Astrocyte (in vitro differentiated cells and primary cell): ENCODE measurements around the gene CELF3. TPM values are rescaled to one million over a fixed set of nuclear protein-coding genes. Genes with fewer than 3 reads are reported as not detected.

Experiments
- DNase-seq: peaks from one replicate; pipeline ENCODE4 v3.0.0-alpha.2; 2010; ENCODE audit warnings: low read depth
- FAIRE-seq: peaks from 2 replicates; lab custom pipeline; 2011; peaks lifted over from hg19 to GRCh38; lab: Jason Lieb, UNC
- H2AFZ ChIP-seq: 2 replicates; pipeline ENCODE4 v1.6.0; 2012; ENCODE audit warnings: low read depth, low read length, inconsistent platforms
- H3K27ac ChIP-seq: 2 replicates; pipeline ENCODE4 v1.5.1; 2011; ENCODE audit warnings: low read depth, low read length, inconsistent platforms
- H3K27me3 ChIP-seq: 2 replicates; pipeline ENCODE4 v1.6.0; 2011; ENCODE audit warnings: low read length, inconsistent platforms; ENCODE audit not compliant: insufficient read depth
- H3K36me3 ChIP-seq: 2 replicates; pipeline ENCODE4 v1.5.1; 2011; ENCODE audit warnings: low read length, inconsistent platforms; ENCODE audit not compliant: insufficient read depth
- H3K4me1 ChIP-seq: 2 replicates; pipeline ENCODE4 v1.5.1; 2011; ENCODE audit warnings: low read length, inconsistent platforms; ENCODE audit not compliant: insufficient read depth
- H3K4me2 ChIP-seq: 2 replicates; pipeline ENCODE4 v1.6.0; 2012; ENCODE audit warnings: low read length, inconsistent platforms
- H3K4me3 ChIP-seq: 2 replicates; pipeline ENCODE4 v1.5.1; 2011; ENCODE audit warnings: low read depth, mild to moderate bottlenecking, low read length, inconsistent platforms; ENCODE audit not compliant: insufficient read depth
- H3K79me2 ChIP-seq: 2 replicates; pipeline ENCODE4 v1.6.0; 2012; ENCODE audit warnings: mild to moderate bottlenecking, low read length, inconsistent platforms; ENCODE audit not compliant: insufficient read depth
- H3K9ac ChIP-seq: 2 replicates; pipeline ENCODE4 v1.6.0; 2012; ENCODE audit warnings: mild to moderate bottlenecking, low read length, inconsistent platforms
- H3K9me3 ChIP-seq: 2 replicates; pipeline ENCODE4 v1.5.1; 2012; ENCODE audit warnings: low read depth, mild to moderate bottlenecking, low read length, inconsistent platforms; ENCODE audit not compliant: insufficient read depth
- H4K20me1 ChIP-seq: 2 replicates; pipeline ENCODE4 v1.6.0; 2012; ENCODE audit warnings: low read length, inconsistent platforms; ENCODE audit not compliant: insufficient read depth
- H3K27ac Mint-ChIP-seq: one replicate; pipeline ENCODE4 v1.8.0; 2021; ENCODE audit warnings: mild to moderate bottlenecking, mixed read lengths; ENCODE audit not compliant: unreplicated experiment
- H3K27me3 Mint-ChIP-seq: one replicate; pipeline ENCODE4 v1.8.0; 2021; ENCODE audit warnings: low read depth, mixed read lengths; ENCODE audit not compliant: unreplicated experiment
- H3K36me3 Mint-ChIP-seq: one replicate; pipeline ENCODE4 v1.8.0; 2021; ENCODE audit warnings: low read depth, mixed read lengths; ENCODE audit not compliant: unreplicated experiment
- H3K4me1 Mint-ChIP-seq: one replicate; pipeline ENCODE4 v1.8.0; 2021; ENCODE audit warnings: low read depth, mixed read lengths; ENCODE audit not compliant: unreplicated experiment
- H3K4me3 Mint-ChIP-seq: one replicate; pipeline ENCODE4 v1.8.0; 2021; ENCODE audit warnings: mild to moderate bottlenecking, moderate library complexity, mixed read lengths; ENCODE audit not compliant: unreplicated experiment
- H3K9me3 Mint-ChIP-seq: one replicate; pipeline ENCODE4 v1.8.0; 2021; ENCODE audit warnings: mild to moderate bottlenecking, mixed read lengths; ENCODE audit not compliant: unreplicated experiment
- EZH2 ChIP-seq: IDR thresholded peaks from 2 replicates; pipeline ENCODE4 v1.6.1; 2012; ENCODE audit warnings: mild to moderate bottlenecking, low read length, inconsistent platforms; ENCODE audit not compliant: insufficient read depth
- total RNA-seq: library from RNA; stranded (reverse); gene quantifications from 2 replicates; pipeline ENCODE4 v1.2.1, GENCODE V29; 2021
- TF ChIP-seq, protein P1 (sequence below): IDR thresholded peaks from 2 replicates; pipeline ENCODE4 v1.5.1; 2011; ENCODE audit warnings: low read depth, mild to moderate bottlenecking, inconsistent platforms, low read length, moderate library complexity; ENCODE audit not compliant: insufficient read depth

CELF3 gene
- total RNA-seq, 1 donor from 2014 or later, result not detected

DNA sequence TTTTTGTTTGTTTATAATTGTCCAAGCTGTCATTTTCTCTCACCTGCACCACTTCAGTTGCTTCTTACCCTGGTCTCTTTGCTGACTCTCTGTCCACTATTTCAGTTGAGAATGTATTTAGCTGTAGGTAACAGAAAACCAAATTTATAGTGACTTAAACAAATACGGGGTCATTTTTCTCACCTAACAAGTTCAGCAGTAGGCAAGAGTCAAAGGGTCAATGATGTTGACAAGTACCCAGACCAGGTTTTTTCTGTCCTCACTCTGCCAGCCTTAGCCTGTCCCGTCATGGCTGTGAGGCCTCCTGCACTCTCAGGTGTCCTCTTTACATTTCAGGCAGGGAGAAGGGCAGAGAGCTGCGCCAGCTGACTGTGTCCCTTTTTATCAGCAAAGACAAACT is 16.5 kb upstream of the CELF3 start:
- Histone ChIP-seq H3K4me3 (no peak overlapping the region), H3K4me1 (no peaks in the 10 kb centered on the region), H3K27me3 (peaks cover 12% of the 10 kb centered on the region), H3K36me3 (no peaks in the 10 kb centered on the region), H3K27ac (no peak overlapping the region), H3K79me2 (no peaks in the 10 kb centered on the region), H3K9ac (no peak overlapping the region), H4K20me1 (no peaks in the 10 kb centered on the region), H3K9me3 (peaks cover 7% of the 10 kb centered on the region), H3K4me2 (no peak overlapping the region), H2AFZ (no peak overlapping the region)
- Mint-ChIP-seq H3K36me3 (peaks cover 3% of the 10 kb centered on the region), H3K27me3 (peaks cover 34% of the 10 kb centered on the region), H3K9me3 (peaks cover 4% of the 10 kb centered on the region), H3K4me1 (peaks cover 6% of the 10 kb centered on the region), H3K27ac (no peak overlapping the region), H3K4me3 (no peak overlapping the region)
- DNase-seq (no peak), FAIRE-seq (no peak)
- TF ChIP-seq, protein P1, sequence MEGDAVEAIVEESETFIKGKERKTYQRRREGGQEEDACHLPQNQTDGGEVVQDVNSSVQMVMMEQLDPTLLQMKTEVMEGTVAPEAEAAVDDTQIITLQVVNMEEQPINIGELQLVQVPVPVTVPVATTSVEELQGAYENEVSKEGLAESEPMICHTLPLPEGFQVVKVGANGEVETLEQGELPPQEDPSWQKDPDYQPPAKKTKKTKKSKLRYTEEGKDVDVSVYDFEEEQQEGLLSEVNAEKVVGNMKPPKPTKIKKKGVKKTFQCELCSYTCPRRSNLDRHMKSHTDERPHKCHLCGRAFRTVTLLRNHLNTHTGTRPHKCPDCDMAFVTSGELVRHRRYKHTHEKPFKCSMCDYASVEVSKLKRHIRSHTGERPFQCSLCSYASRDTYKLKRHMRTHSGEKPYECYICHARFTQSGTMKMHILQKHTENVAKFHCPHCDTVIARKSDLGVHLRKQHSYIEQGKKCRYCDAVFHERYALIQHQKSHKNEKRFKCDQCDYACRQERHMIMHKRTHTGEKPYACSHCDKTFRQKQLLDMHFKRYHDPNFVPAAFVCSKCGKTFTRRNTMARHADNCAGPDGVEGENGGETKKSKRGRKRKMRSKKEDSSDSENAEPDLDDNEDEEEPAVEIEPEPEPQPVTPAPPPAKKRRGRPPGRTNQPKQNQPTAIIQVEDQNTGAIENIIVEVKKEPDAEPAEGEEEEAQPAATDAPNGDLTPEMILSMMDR, result no peak
- no peak for TF ChIP-seq EZH2

GRCh38 chr1:151729966-151730291 is 13.3 kb upstream of the CELF3 start:
- H3K36me3 ChIP-seq, result no peaks in the 10 kb centered on the region
- Mint-ChIP-seq H3K4me3 (no peak overlapping the region), H3K27ac (no peak overlapping the region), H3K27me3 (peaks cover 49% of the 10 kb centered on the region), H3K36me3 (no peaks in the 10 kb centered on the region), H3K9me3 (no peaks in the 10 kb centered on the region), H3K4me1 (peaks cover 2% of the 10 kb centered on the region)
- no peak for DNase-seq
- no peak for FAIRE-seq
- no peak overlapping the region for H3K9ac ChIP-seq
- H3K4me3 ChIP-seq, result no peak overlapping the region
- no peak overlapping the region for H3K27ac ChIP-seq
- H4K20me1 ChIP-seq, result no peaks in the 10 kb centered on the region
- H3K4me2 ChIP-seq, result no peak overlapping the region
- H2AFZ ChIP-seq, result no peak overlapping the region
- H3K79me2 ChIP-seq, result no peaks in the 10 kb centered on the region
- TF ChIP-seq, protein P1, result no peak
- no peak for TF ChIP-seq EZH2
- peaks cover 30% of the 10 kb centered on the region for H3K27me3 ChIP-seq
- no peaks in the 10 kb centered on the region for H3K4me1 ChIP-seq
- H3K9me3 ChIP-seq, result no peaks in the 10 kb centered on the region

GRCh38 chr1:151729157-151729965 is 12.8 kb upstream of the CELF3 start:
- Histone ChIP-seq H3K36me3 (no peaks in the 10 kb centered on the region), H3K4me1 (no peaks in the 10 kb centered on the region), H3K27me3 (peaks cover 33% of the 10 kb centered on the region), H3K4me3 (no peak overlapping the region), H3K79me2 (no peaks in the 10 kb centered on the region), H3K4me2 (no peak overlapping the region), H3K9me3 (no peaks in the 10 kb centered on the region), H4K20me1 (no peaks in the 10 kb centered on the region), H2AFZ (no peak overlapping the region), H3K9ac (no peak overlapping the region), H3K27ac (no peak overlapping the region)
- DNase-seq, result no peak
- Mint-ChIP-seq H3K27ac (no peak overlapping the region), H3K4me1 (peaks cover 1% of the 10 kb centered on the region), H3K4me3 (no peak overlapping the region), H3K9me3 (no peaks in the 10 kb centered on the region), H3K27me3 (peaks cover 49% of the 10 kb centered on the region), H3K36me3 (no peaks in the 10 kb centered on the region)
- no peak for FAIRE-seq
- no peak for TF ChIP-seq EZH2
- TF ChIP-seq, protein P1, result no peak
